ENCODE data around the gene SMAD2. TPM values are rescaled to one million over a fixed set of nuclear protein-coding genes. Genes with fewer than 3 reads are reported as not detected.

SMAD2 gene
- total and polyA plus RNA-seq, 4 donors: 11.8 to 31.3 (median 22.8) TPM

DNA sequence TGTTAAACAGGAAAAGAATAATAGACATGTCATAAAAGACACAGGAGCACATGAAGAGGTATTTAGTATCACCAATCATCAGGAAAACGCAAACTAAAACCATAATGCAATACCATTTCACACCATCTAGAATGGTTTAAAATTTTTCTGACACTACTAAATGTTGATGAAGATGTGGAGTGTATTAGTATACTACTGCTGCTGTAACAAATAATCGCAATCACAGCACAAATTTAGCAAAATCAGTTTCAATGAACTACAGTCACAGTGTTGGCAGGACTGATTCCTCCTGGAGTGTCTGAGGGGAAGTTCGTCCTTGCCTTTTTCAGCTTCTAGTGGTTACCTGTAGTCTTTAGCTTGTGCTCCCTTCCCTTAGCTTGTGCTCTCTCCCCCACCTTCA lies 24.1 kb downstream of the SMAD2 start (continued):
- TF ChIP-seq, protein P1, sequence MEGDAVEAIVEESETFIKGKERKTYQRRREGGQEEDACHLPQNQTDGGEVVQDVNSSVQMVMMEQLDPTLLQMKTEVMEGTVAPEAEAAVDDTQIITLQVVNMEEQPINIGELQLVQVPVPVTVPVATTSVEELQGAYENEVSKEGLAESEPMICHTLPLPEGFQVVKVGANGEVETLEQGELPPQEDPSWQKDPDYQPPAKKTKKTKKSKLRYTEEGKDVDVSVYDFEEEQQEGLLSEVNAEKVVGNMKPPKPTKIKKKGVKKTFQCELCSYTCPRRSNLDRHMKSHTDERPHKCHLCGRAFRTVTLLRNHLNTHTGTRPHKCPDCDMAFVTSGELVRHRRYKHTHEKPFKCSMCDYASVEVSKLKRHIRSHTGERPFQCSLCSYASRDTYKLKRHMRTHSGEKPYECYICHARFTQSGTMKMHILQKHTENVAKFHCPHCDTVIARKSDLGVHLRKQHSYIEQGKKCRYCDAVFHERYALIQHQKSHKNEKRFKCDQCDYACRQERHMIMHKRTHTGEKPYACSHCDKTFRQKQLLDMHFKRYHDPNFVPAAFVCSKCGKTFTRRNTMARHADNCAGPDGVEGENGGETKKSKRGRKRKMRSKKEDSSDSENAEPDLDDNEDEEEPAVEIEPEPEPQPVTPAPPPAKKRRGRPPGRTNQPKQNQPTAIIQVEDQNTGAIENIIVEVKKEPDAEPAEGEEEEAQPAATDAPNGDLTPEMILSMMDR (IDR thresholded peaks at IDR 0.05; ENCODE audit: low read depth, low read length, missing input control): no peak
- no peak for TF ChIP-seq YY1 (IDR thresholded peaks at IDR 0.05)
- no peak for TF ChIP-seq EGR1 (IDR thresholded peaks at IDR 0.05; ENCODE audit: low read depth in 2 of 2)

DNA sequence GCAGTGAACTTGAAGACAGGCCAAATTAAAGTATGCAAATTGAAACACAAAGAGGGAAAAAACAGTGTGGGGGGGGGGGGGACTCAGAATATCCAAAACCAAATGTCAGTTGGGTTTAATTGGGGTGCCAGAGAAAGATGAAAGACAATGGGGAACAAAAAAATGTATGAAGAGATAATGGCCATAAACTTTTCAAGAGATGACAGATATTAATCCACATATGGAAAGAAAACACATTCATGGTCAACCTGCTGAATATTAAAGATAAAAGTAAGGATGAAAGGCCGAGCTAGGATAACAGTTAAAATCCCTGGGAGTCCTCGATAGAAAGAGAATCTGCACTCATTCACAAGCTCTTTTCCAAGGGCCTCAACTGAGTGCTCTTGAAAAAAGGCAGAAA lies 26.6 kb downstream of the SMAD2 start:
- H3K36me3 ChIP-seq (ENCODE audit: control insufficient read depth in 4 of 4, insufficient read depth in 3 of 4, low read depth in 1 of 4, low read length in 3 of 4): peaks cover 0 to 1% (median 0%) of the 10 kb centered on the region in 4 donors
- peaks cover 0 to 2% (median under 1%) of the 10 kb centered on the region in 4 donors for H3K4me1 ChIP-seq (ENCODE audit: control insufficient read depth in 4 of 4, insufficient read depth in 4 of 4, low read length in 3 of 4)
- peaks cover 0 to 3% (median 2%) of the 10 kb centered on the region in 4 donors for H3K9me3 ChIP-seq (ENCODE audit: control insufficient read depth in 4 of 4, low read length in 3 of 4)
- TF ChIP-seq, protein P2, sequence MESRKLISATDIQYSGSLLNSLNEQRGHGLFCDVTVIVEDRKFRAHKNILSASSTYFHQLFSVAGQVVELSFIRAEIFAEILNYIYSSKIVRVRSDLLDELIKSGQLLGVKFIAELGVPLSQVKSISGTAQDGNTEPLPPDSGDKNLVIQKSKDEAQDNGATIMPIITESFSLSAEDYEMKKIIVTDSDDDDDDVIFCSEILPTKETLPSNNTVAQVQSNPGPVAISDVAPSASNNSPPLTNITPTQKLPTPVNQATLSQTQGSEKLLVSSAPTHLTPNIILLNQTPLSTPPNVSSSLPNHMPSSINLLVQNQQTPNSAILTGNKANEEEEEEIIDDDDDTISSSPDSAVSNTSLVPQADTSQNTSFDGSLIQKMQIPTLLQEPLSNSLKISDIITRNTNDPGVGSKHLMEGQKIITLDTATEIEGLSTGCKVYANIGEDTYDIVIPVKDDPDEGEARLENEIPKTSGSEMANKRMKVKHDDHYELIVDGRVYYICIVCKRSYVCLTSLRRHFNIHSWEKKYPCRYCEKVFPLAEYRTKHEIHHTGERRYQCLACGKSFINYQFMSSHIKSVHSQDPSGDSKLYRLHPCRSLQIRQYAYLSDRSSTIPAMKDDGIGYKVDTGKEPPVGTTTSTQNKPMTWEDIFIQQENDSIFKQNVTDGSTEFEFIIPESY (IDR thresholded peaks at IDR 0.05): no peak
- TF ChIP-seq YY1 (IDR thresholded peaks at IDR 0.05): no peak
- TF ChIP-seq, protein P1 (IDR thresholded peaks at IDR 0.05; ENCODE audit: low read depth, low read length, missing input control): no peak
- no peak for TF ChIP-seq EGR1 (IDR thresholded peaks at IDR 0.05; ENCODE audit: low read depth in 2 of 2)
- no peak for TF ChIP-seq HNF4A (conservative IDR thresholded peaks at IDR 0.05)
- TF ChIP-seq FOXA1 (IDR thresholded peaks at IDR 0.05): no peak
- TF ChIP-seq, protein P3, sequence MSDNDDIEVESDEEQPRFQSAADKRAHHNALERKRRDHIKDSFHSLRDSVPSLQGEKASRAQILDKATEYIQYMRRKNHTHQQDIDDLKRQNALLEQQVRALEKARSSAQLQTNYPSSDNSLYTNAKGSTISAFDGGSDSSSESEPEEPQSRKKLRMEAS (IDR thresholded peaks at IDR 0.05): no peak
- TF ChIP-seq, protein P4, sequence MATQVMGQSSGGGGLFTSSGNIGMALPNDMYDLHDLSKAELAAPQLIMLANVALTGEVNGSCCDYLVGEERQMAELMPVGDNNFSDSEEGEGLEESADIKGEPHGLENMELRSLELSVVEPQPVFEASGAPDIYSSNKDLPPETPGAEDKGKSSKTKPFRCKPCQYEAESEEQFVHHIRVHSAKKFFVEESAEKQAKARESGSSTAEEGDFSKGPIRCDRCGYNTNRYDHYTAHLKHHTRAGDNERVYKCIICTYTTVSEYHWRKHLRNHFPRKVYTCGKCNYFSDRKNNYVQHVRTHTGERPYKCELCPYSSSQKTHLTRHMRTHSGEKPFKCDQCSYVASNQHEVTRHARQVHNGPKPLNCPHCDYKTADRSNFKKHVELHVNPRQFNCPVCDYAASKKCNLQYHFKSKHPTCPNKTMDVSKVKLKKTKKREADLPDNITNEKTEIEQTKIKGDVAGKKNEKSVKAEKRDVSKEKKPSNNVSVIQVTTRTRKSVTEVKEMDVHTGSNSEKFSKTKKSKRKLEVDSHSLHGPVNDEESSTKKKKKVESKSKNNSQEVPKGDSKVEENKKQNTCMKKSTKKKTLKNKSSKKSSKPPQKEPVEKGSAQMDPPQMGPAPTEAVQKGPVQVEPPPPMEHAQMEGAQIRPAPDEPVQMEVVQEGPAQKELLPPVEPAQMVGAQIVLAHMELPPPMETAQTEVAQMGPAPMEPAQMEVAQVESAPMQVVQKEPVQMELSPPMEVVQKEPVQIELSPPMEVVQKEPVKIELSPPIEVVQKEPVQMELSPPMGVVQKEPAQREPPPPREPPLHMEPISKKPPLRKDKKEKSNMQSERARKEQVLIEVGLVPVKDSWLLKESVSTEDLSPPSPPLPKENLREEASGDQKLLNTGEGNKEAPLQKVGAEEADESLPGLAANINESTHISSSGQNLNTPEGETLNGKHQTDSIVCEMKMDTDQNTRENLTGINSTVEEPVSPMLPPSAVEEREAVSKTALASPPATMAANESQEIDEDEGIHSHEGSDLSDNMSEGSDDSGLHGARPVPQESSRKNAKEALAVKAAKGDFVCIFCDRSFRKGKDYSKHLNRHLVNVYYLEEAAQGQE (IDR thresholded peaks at IDR 0.05): no peak
- TF ChIP-seq SP1 (IDR thresholded peaks at IDR 0.05): no peak
- TF ChIP-seq JUND (IDR thresholded peaks at IDR 0.05): no peak
- DNase-seq (ENCODE audit: low spot score): no peak
- no peak overlapping the region for H3K4me3 ChIP-seq (ENCODE audit: low read depth in 1 of 3, low read length in 3 of 3)
- no peak overlapping the region for H3K9ac ChIP-seq (ENCODE audit: low read depth in 1 of 2, low read length in 2 of 2)
- no peak overlapping the region for H3K27ac ChIP-seq (ENCODE audit: low read depth in 1 of 2, low read length in 2 of 2)
- no peaks in the 10 kb centered on the region for H3K27me3 ChIP-seq (ENCODE audit: control insufficient read depth in 4 of 4, insufficient read depth in 4 of 4, low read length in 3 of 4)
- WGBS: 96% methylated on average over 2 of the region's 2 CpGs

Data from liver (tissue), 9 donors.